ENCODE measurements around the gene ENHO.

- no peak for TF ChIP-seq YY1 (IDR thresholded peaks at IDR 0.05; ENCODE audit: insufficient read depth, insufficient read length)
- TF ChIP-seq ZNF274 (IDR thresholded peaks at IDR 0.05; ENCODE audit: low read depth, low read length) = no peak
Measured at GRCh38 chr9:34536685-34537084, 13.9 kb upstream of the ENHO start.
